HG02798 (cell line): ENCODE results near the gene PRTFDC1.
"Not testable (repeated sequence)": the region's sequence is repeated elsewhere in the genome, so short reads cannot be mapped to it uniquely, and the experiment has no call there.

Source experiments
- ATAC-seq: cut with Tn5 transposase; IDR thresholded peaks from one replicate; pipeline ENCODE4 v1.9.1; 2021; ENCODE audit warnings: mild to moderate bottlenecking; ENCODE audit not compliant: unreplicated experiment, poor library complexity

Gene PRTFDC1

GRCh38 chr10:24938076-24938475 is 14.3 kb downstream of the PRTFDC1 start:
- ATAC-seq, result no peak

DNA sequence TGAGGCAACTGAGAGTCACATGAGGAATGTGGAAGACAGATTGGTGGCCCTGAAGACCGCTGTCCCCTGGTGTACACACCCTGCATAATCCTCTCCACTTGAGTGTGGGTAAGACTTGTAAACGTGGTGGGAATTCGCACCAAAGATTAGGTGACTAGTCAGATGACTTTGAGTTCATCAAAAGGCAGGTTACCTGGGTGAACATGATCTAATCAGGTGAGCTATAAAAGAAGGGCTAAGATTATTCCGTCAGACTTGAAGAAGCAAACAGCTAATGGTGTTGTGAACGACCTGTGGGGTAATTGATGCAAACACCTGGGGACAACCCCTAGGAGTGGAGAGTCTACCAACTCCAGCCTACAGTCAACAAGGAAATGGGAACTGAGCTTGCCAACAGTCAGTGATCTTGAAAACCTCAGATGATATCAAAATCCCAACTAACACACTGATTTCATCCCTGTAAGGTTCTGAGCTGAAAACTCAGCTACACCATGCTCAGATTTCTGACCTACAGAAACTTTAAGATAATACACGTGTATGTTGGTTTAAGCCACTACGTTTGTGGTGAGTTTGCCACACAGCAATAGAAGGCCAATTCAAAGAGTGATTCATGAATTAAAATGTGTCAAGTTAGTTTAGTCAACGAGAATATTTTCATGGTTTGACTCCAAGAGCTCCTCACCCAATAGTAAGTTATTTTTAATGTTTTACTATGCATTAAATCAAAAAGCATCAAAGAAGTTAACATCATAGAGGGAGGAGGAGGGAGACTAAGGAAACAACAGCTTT is 16.7 kb downstream of the PRTFDC1 start:
- no peak for ATAC-seq

DNA sequence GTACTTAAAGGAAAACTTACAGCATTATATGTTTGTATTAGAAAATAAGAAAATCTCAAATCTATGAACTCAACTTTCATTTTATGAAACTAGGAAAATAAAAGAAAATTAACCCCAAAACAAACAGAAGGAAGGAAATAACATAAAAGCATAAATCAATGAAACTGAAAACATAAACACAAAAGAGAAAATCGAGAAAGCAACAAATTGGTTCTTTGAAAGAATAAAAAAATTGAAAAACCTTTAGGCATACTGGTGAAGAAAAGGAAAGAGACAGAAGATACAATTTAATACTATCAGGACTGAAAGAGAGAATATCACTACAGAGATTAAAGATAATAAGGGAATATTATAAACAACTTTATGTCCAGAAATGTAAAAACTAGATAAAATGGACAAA is 21.2 kb downstream of the PRTFDC1 start:
- ATAC-seq, result no peak

- ATAC-seq, result peak; percentile 68
These were observed 22.0 kb downstream of the PRTFDC1 start for GRCh38 chr10:24930427-24930826.

GRCh38 chr10:24929904-24930303 is 22.5 kb downstream of the PRTFDC1 start:
- ATAC-seq, result no peak

DNA sequence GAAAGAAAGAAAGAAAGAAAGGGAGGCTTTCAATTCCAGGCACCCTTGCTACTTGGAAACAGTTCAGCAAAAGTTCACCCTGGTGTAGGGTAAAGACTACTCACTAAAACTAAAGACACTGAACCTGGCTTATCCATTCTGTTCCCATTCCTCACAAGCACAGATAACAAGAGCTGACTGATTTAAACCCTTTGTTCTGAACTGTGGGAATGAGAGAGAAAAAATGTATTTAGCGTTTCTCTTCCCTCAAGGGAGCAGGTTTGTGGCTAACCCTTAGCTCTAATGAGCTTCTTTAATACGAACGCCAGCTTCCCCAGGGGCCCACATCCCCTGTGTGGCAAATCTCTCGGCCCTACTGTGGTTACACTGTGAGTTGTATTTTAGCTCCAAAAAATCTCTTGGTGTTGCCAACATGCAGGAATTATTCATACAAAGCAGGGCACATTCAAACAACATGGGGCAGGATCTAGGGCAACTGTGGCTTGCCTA is 23.3 kb downstream of the PRTFDC1 start:
- ATAC-seq, result peak; percentile 46

DNA sequence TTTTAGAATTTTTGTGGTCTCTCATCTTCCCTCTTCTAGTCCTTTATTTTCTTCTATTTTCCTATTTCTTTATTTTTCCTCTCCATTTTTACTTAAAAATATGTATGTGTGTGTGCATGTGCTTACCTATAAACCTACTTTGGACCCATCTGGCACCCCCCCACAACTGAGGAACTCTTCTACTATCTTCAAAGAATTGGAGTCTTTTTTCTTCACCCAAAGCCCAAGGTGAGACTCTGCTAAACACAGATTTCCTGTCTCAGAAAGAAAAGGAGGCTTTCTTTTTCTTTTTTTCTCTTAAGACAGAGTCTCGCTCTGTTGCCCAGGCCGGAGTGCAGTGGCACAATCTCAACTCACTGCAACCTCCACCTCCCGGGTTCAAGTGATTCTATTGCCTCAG is 24.2 kb downstream of the PRTFDC1 start:
- no peak for ATAC-seq

DNA sequence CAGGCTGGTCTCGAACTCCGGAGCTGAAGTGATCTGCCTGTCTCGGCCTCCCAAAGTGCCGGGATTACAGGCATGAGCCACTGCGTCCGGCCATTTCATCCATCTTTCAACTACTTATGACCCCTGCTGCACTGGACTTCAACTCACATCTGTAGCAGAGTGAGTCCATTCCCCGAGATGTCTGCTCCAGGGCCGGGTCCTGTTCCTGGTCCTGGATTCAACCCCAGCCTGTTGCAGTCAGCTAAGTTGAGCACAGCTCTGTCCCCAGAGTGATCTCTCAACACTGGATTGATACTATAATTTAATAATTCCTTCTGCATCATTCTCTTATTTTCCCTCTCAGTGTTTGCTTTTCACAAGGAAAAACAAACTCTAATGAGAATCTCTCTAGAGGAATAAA is 25.8 kb downstream of the PRTFDC1 start:
- ATAC-seq, result no peak

DNA sequence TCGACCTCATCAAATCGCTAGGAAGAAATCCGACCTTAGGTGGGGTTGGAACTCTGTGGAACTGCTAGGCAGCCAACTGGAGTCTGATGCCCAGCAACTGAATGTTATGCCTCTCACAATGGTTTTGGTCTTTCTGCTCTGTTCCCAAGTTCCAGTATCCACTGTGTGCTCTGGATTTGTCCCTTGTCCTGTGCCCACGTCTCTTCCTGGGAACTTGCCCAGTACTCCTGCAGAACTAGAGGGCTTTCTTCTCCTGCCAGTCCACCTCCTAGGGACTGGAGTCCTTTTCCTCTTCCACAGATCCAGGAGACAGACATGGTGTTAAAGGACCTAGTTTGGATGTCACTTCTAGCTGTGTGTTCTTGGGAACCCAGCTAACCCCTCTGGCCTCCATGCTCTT is 26.6 kb downstream of the PRTFDC1 start:
- ATAC-seq, result no peak

DNA sequence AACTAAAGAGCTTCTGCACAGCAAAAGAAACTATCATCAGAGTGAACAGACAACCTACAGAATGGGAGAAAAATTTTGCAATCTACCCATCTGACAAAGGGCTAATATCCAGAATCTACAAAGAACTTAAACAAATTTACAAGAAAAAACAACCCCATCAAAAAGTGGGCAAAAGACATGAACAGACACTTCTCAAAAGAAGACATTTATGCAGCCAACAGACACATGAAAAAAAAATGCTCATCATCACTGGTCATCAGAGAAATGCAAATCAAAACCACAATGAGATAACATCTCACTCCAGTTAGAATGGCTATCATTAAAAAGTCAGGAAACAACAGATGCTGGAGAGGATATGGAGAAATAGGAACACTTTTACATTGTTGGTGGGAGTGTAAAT is 27.9 kb downstream of the PRTFDC1 start:
- not testable (repeated sequence) for ATAC-seq

- not testable (repeated sequence) for ATAC-seq
These were observed 30.1 kb downstream of the PRTFDC1 start for GRCh38 chr10:24922222-24922868.

DNA sequence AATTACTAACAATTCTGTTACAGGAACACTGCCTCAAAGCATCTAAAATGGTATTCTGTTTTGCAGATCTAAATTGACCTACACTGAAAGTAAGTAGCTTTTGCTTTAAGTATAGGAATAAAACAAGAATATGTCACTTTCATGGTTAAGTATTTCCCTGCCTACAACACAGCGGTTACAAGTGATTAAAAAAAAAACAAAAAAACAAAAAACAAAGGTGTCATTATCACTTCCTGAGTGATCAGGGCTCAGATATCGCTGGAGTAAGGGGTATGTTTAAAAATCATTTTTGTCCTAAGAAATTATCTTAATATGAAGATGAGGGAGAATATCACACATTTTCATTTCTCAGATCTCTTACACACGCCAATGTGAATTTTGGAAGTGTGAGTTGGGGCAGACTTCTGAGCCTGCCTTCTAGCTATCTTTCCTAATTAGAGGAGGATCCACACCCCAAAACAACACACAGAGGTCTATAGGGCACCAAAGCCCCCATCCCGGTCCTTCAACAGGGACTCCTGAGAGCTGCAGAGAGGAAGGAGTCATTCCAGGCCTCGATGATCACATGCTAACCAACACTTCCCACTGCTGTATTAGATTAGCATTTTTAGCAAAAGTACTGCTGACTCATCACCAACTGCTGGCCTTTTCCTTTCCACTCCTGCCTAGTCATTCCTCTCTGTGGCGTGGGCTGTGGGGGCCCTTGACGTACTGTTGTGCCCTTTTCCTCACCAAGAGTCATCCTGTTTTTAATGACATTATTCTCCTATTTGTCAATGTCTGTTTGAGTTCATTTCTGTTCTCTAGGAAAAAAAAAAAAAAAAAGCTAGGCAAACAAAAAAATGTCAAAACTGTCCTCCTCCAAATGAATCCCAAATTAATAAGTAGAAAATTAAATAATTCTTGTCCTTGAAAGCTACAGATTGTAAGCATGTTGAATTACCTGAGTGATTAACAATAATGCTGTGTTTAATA is 31.2 kb downstream of the PRTFDC1 start:
- ATAC-seq, result peak; percentile 95

- ATAC-seq, result not testable (repeated sequence)
These were observed 32.2 kb downstream of the PRTFDC1 start for GRCh38 chr10:24920192-24920591.

- ATAC-seq, result not testable (repeated sequence)
These were observed 32.8 kb downstream of the PRTFDC1 start for GRCh38 chr10:24919629-24920028.

GRCh38 chr10:24917979-24918378 is 34.4 kb downstream of the PRTFDC1 start:
- no peak for ATAC-seq

DNA sequence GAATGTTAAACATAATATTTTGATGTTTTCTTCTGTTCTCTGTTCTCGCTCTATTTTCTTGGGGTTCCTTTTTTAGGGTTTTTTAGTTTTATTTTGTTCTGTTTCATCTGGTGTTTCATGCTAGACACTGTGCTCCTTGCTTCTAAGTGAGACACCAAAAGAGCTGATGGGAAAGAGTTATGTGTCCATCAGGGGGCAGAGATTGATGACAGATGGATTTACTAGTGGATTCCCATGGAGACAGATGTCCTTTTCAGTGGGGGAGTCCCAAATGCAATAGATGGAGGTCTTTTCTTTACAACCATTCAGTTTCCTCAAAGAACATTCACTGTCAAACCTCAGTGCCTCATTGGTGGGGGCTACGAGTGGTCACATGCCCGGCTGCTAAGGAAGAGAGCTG is 34.9 kb downstream of the PRTFDC1 start:
- no peak for ATAC-seq

DNA sequence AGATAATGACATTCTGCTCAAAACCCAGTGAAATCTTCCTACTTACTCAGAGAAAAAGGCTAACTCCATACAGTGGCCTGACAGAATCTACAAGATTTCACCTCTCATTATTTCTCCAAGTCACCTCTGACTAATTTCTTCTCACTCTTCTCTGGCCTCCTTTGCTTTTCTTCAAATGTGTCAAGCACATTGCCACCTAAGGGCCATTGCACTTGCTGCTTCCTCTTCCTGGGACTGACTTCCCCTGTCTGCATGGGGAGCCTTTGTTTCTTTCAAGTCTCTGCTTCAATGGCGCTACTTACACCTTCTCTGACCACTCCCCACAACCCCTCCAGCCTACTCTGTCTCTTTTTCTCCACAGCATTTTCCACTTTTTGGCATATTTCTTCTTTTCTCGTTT is 36.0 kb downstream of the PRTFDC1 start:
- ATAC-seq, result no peak

DNA sequence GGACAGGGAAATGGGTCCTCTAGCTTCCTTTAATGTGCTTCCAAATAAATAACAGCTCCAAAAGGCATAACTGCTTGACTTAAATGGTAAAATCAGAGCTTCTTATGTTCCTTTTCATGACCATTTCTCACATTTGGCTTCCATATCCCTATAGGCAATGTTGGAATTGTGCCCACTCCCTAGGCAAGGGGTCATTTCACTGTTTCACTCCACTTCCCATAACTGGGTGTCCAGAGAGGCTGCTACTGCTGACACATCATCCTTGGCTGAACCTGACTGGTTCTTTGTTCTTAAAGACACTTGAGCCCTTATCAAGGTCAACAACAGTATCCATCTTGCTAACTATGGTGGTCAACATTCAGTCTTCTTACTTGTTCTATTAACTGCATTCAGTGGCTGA is 37.1 kb downstream of the PRTFDC1 start:
- no peak for ATAC-seq

DNA sequence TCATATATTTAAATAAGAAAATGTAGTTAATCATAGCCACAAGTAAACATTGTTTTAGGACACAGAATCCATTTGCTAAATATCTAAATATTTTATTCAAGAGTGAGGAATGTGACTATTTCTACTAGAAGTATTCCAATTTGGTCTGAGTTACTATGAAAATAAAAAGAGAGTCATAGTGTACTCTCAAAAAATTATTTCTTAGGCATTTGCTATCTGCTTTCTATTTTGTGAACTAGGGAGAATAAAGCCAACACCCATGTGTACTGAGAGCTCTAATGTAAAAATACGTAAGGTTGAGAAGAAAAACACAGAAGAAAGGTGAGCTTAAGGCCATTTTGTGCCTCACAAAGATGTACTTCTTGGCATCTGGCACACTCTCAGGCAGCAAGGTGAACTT is 38.3 kb downstream of the PRTFDC1 start:
- ATAC-seq, result no peak

DNA sequence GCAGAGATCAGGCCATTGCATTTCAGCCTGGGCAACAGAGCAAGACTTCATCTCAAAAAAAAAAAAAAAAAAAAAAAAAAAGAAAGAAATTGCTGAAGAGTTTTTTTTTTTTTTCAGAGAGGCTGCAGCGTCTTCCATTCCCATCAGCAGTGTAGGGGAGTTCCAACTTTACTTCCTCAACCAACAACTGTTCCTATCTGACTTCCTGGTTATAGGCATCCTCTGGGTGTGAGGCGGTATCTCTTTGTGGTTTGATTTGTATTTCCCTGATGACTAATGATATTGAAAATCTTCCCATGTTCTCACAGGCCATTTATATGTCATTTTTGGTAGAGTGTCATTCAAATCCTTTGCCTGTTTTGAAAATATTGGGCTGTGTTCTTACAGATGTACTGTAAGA is 40.2 kb downstream of the PRTFDC1 start:
- ATAC-seq, result no peak

GRCh38 chr10:24911029-24911428 is 41.4 kb downstream of the PRTFDC1 start:
- ATAC-seq, result no peak
